GM19452 (cell line): Measurements from ENCODE around the gene SUSD1.
"Not testable (repeated sequence)": the region's sequence is repeated elsewhere in the genome, so short reads cannot be mapped to it uniquely, and the experiment has no call there.

Experiments used
- ATAC-seq: cut with Tn5 transposase; IDR thresholded peaks from one replicate; pipeline ENCODE4 v1.9.1; 2021; ENCODE audit not compliant: unreplicated experiment

SUSD1 gene

GRCh38 chr9:112174965-112175795 lies at the start of gene SUSD1:
Gene SUSD1, minus strand, starts transcription at chr9:112175297. Its CDS starts 62 bp downstream, at chr9:112175235.
- ATAC-seq: peak; percentile 49

- ATAC-seq: peak; percentile 80
Observed at GRCh38 chr9:112224401-112225289, 49.5 kb upstream of the SUSD1 start.

GRCh38 chr9:112218908-112219307 lies 43.8 kb upstream of the SUSD1 start:
- peak; percentile 96 for ATAC-seq

- no peak for ATAC-seq
Observed at GRCh38 chr9:112212926-112213325, 37.8 kb upstream of the SUSD1 start.

DNA sequence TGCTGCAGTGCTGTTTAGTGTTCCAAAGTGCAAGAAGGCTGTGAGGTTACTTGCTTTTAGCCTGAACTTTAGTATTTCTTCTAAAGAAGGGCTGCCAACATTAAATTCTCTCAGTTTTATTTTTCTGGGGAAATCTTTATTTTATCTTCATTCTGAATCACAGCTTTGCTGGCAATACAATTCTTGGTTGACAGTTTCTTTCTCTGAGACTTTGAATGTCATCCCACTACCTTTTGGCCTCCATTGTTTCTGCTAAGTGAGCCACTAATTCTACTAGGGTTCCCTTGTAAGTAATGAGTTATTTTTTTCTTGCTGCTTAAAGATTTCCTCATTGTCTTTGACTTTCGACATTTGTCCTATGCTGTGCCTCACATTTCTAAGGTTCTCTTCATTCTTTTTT lies 32.4 kb upstream of the SUSD1 start:
- no peak for ATAC-seq

GRCh38 chr9:112203536-112203935 lies 28.4 kb upstream of the SUSD1 start:
- no peak for ATAC-seq

DNA sequence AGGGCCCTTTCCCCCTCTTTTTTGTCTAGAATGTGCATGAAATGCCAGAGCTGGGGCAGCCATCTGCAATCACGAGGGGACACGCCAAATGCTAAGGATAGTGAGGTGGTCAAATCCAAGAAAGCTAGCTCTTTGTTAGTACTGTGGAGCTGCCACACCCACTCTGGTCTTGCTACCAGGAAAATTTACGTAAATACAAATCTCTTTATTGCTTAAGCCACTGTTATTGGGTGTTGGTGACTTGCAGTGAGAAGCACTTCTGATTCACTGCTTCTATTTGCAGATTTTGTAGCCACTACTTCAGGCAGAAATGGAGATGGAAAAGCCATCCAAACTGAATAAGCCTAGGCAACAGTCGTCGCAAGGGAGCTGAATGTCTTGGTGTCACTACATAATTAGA lies 25.6 kb upstream of the SUSD1 start:
- ATAC-seq: no peak

DNA sequence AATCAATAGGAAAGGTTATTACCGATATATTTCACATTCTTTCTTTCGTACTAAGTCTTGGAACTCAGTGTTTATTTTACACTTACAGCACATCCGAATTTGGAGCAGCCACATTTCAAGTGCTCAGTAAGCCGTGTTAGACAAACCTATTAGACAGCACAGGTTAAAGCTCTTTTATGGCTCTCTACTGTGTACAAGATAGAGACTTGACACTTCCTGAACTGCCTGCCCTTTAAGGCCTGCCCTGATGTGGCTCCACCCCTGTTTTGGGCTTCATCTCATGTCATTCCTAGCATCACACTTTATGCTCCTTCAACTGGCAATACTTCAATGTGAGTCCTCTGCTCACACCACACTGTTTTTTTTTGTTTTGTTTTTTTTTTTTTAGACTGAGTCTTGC lies 23.5 kb upstream of the SUSD1 start:
- no peak for ATAC-seq

- ATAC-seq: no peak
Observed at GRCh38 chr9:112194969-112195431, 19.9 kb upstream of the SUSD1 start.

DNA sequence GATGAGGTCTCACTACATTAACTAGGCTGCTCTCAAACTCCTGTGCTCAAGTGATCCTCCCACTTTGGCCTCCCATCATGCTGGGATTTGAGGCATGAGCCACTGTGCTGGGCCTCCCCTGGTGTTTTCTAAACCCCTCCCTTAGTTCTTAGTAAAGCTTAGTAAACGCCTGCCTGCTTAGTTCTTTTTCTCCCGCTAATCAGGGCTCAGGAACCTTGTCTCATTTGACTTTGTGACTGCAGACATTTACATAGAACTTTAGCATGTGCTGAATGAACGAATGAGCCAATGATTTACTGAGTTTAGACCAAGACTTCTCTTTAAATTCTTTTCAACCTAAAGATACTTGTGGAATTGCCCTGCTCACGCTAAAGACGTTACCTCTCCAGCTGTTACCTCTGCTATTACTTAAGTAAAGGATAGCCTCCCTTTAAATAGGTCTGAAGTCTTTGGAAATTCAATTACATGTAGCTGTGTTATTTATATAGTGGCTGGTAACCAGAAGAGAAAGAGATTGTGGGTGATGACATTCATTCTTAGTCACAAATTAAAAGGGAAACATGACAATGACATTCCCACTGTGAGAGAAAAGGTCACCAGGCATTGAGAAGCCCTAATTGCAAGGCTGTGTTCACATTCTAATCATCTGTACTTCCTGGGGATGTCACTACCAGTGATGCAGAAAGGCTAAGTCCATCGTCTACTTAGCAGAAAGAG lies 18.6 kb upstream of the SUSD1 start:
- ATAC-seq: no peak

- ATAC-seq: not testable (repeated sequence)
Observed at GRCh38 chr9:112190320-112190719, 15.2 kb upstream of the SUSD1 start.

- ATAC-seq: no peak
Observed at GRCh38 chr9:112188884-112189283, 13.8 kb upstream of the SUSD1 start.

- ATAC-seq: no peak
Observed at GRCh38 chr9:112187404-112187803, 12.3 kb upstream of the SUSD1 start.

- no peak for ATAC-seq
Observed at GRCh38 chr9:112186695-112187094, 11.6 kb upstream of the SUSD1 start.

GRCh38 chr9:112184946-112185345 lies 9.8 kb upstream of the SUSD1 start:
- ATAC-seq: no peak

GRCh38 chr9:112184221-112184620 lies 9.1 kb upstream of the SUSD1 start:
- no peak for ATAC-seq

GRCh38 chr9:112180387-112180881 lies 5.3 kb upstream of the SUSD1 start:
- ATAC-seq: no peak

DNA sequence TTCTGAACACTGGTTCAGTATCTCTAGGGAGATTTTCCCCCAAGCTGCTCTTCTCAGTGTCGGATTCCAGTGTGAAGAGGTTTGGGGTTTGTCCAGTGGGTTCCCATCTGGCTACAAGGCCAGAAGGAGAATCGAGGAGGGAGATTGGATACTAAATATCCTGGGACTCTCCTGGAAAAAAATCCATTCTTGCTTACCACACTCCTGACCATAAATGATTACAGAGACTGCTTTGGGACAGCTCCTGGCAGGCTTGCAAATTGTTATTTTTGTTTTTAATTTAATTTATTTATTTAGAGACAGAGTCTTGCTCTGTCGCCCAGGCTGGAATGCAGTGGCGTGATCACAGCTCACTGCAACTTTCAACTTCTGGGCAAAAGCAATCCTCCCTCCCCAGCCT lies 4.7 kb upstream of the SUSD1 start:
- ATAC-seq: no peak

DNA sequence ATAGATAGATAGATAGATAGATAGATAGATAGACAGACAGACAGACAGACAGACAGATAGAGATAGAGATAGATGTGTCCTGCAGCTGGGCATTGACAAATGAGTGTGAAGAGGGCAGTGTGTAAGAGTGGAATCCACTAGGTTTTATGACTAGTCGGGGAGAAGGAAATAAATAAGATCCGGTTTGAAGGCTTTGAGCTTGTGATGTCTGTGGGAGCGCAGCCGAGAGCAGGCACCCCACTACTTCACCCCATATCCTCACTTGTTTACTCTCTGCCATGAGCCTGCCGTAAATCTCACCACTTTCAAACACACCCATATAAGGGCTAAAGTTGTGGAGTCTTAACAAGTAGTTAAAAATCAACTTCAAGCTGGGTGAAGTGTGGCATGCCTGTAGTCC lies 1.4 kb upstream of the SUSD1 start:
- ATAC-seq: no peak

DNA sequence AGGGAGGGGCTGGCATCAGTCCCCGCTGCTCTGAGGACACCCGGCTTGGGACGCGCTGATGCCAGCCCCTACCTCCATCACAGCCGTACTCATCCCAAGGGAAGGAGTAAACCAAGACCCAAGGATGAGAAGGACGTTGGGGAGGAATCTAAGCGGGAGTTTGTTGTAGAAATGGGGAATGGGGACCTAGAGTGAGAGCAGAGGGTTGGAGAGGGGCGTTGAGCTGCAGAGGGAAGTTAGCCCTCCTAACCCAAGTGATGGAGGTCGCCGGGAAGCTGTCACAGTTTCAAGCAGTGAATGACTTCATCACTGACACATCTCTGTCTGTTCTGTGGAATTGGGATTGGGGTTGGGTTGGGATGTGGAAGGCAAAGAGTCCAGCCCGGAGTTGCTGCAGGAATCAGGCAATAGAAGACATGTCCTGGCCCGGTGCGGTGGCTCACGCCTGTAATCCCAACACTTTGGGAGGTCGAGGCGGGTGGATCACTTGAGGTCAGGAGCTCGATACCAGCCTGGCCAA lies 759 bp upstream of the SUSD1 start:
- ATAC-seq: no peak
